Sigmoid colon (tissue), 7 donors: ENCODE data around the gene CLCNKA. TPM values are rescaled to one million over a fixed set of nuclear protein-coding genes. Genes with fewer than 3 reads are reported as not detected.

Experiments used
- DNase-seq: peaks from one replicate; pipeline ENCODE4 v3.0.0-alpha.2; 2019
- H3K27ac ChIP-seq, 4 donors: fragments of 200-600 bp; sonication (generic); one replicate each; pipeline ENCODE4 v1.5.1; 2016 to 2019; ENCODE audit warnings: mild to moderate bottlenecking in 1 of 4
- H3K27me3 ChIP-seq, 3 donors: fragments of 200-600 bp; sonication (generic); one replicate each; pipeline ENCODE4 v1.5.1; 2019; ENCODE audit warnings: mild to moderate bottlenecking in 1 of 3
- H3K36me3 ChIP-seq, 4 donors: fragments of 200-600 bp; sonication (generic); one replicate each; pipeline ENCODE4 v1.5.1; 2016 to 2019
- H3K4me1 ChIP-seq, 4 donors: fragments of 200-600 bp; sonication (generic); one replicate each; pipeline ENCODE4 v1.5.1; 2017 to 2019
- H3K4me3 ChIP-seq, 4 donors: fragments of 200-600 bp; sonication (generic); one replicate each; pipeline ENCODE4 v1.5.1; 2017 to 2019; ENCODE audit warnings: mild to moderate bottlenecking in 2 of 4, moderate library complexity in 1 of 4
- H3K9me3 ChIP-seq, 4 donors: fragments of 200-600 bp in 3 of 4; sonication (generic) in 3 of 4; one replicate each; pipeline versions ENCODE4 v1.5.1 to v1.6.1; 2013 to 2019
- CTCF ChIP-seq, 4 experiments: fragments of 450-650 bp in 3 of 4; fragments of 200-600 bp in 1 of 4; IDR thresholded peaks; one replicate each; pipeline ENCODE4 v1.5.1; 2016 to 2019; ENCODE audit warnings: antibody characterized with exemption in 4 of 4, mild to moderate bottlenecking in 3 of 4, moderate library complexity in 2 of 4
- EP300 ChIP-seq, 4 donors: sonication (generic); formaldehyde crosslinking; IDR thresholded peaks; one replicate each; pipeline ENCODE4 v1.6.1; 2017; ENCODE audit warnings: antibody characterized with exemption in 4 of 4
- POLR2A ChIP-seq, 2 donors: fragments of 450-650 bp; IDR thresholded peaks; one replicate each; pipeline ENCODE4 v1.6.1; 2016; ENCODE audit warnings: antibody characterized with exemption in 2 of 2, mild to moderate bottlenecking in 2 of 2, moderate library complexity in 2 of 2
- POLR2AphosphoS5 ChIP-seq, 4 donors: sonication (generic); formaldehyde crosslinking; IDR thresholded peaks; one replicate each; pipeline ENCODE4 v1.6.1; 2017; ENCODE audit warnings: antibody characterized with exemption in 4 of 4
- WGBS, 2 donors: extraction: QIAGEN DNeasy Blood & Tissue Kit; methylation state at CpG; one replicate each; pipeline ENCODE4 v1.1.7; 2013; 5-methylcytosine and 5-hydroxymethylcytosine counted together
- intact Hi-C: fragments of 100-400 bp; cut with DNase I; formaldehyde crosslinking; loops from one replicate; pipeline ENCODE4 v1.15.1; 2023
- polyA plus RNA-seq, 3 donors: library from polyadenylated mRNA; stranded (reverse); fragments of 200-250 nt; gene quantifications; one replicate each; pipeline ENCODE4 v1.2.3, GENCODE V29; 2013
- total RNA-seq, 4 donors: library from RNA; depleted of rRNA; stranded (reverse); fragments of >200 nt; gene quantifications; one replicate each; pipeline ENCODE4 v1.1.0, GENCODE V29; 2016
- donor health status: healthy with polysubstance abuse.
- donor health status: Bipolar disorder and iron deficiency.
- donor health status: healthy.

CLCNKA gene
- total and polyA plus RNA-seq, 7 donors: 0.13 to 1.1 TPM; not detected in 5

GRCh38 chr1:16005597-16005996, 16.2 kb upstream of the CLCNKA start:
- H3K36me3 ChIP-seq: no peaks in the 10 kb centered on the region
- H3K27ac ChIP-seq: no peak overlapping the region
- intact Hi-C loops: loop anchor here (5.0 kb wide), 1 partner anchor 188 kb away; no protein-coding TSS in a partner anchor
- no peak for DNase-seq
- TF ChIP-seq POLR2A (IDR thresholded peaks at IDR 0.05) (no peak), POLR2AphosphoS5 (IDR thresholded peaks at IDR 0.05) (no peak), CTCF (IDR thresholded peaks at IDR 0.05) (no peak), EP300 (IDR thresholded peaks at IDR 0.05) (no peak)
- 80 to 84% methylated on average over 5 of the region's 5 CpGs for WGBS, 2 donors
- peaks cover 0 to 6% (median 0%) of the 10 kb centered on the region in 4 donors for H3K4me1 ChIP-seq
- no peaks in the 10 kb centered on the region for H3K27me3 ChIP-seq
- H3K4me3 ChIP-seq: no peak overlapping the region
- no peaks in the 10 kb centered on the region for H3K9me3 ChIP-seq

GRCh38 chr1:16006010-16006409, 15.8 kb upstream of the CLCNKA start:
- Histone ChIP-seq H3K27ac (no peak overlapping the region), H3K27me3 (no peaks in the 10 kb centered on the region), H3K9me3 (no peaks in the 10 kb centered on the region), H3K4me1 (peaks cover 0 to 6% (median 0%) of the 10 kb centered on the region in 4 donors), H3K4me3 (no peak overlapping the region), H3K36me3 (no peaks in the 10 kb centered on the region)
- 85 to 86% methylated on average over 11 of the region's 11 CpGs for WGBS, 2 donors
- intact Hi-C loops: loop anchor here (5.0 kb wide), 1 partner anchor 189 kb away; no protein-coding TSS in a partner anchor
- TF ChIP-seq CTCF (IDR thresholded peaks at IDR 0.05): no peak
- no peak for TF ChIP-seq EP300 (IDR thresholded peaks at IDR 0.05)
- TF ChIP-seq POLR2A (IDR thresholded peaks at IDR 0.05): no peak
- no peak for TF ChIP-seq POLR2AphosphoS5 (IDR thresholded peaks at IDR 0.05)
- no peak for DNase-seq

GRCh38 chr1:16006552-16007485, 15.0 kb upstream of the CLCNKA start:
- Histone ChIP-seq H3K4me3 (no peak overlapping the region), H3K9me3 (no peaks in the 10 kb centered on the region), H3K27ac (no peak overlapping the region), H3K27me3 (no peaks in the 10 kb centered on the region), H3K4me1 (peaks cover 0 to 6% (median 0%) of the 10 kb centered on the region in 4 donors), H3K36me3 (no peaks in the 10 kb centered on the region)
- intact Hi-C loops: loop anchor here (5.0 kb wide), 1 partner anchor 190 kb away; no protein-coding TSS in a partner anchor
- 62 to 71% methylated on average over 9 of the region's 9 CpGs for WGBS, 2 donors
- TF ChIP-seq POLR2A (IDR thresholded peaks at IDR 0.05) (no peak), POLR2AphosphoS5 (IDR thresholded peaks at IDR 0.05) (no peak), CTCF (IDR thresholded peaks at IDR 0.05) (no peak), EP300 (IDR thresholded peaks at IDR 0.05) (no peak)
- no peak for DNase-seq

GRCh38 chr1:16007671-16008341, 14.0 kb upstream of the CLCNKA start:
- TF ChIP-seq EP300 (IDR thresholded peaks at IDR 0.05) (no peak), CTCF (IDR thresholded peaks at IDR 0.05) (no peak), POLR2AphosphoS5 (IDR thresholded peaks at IDR 0.05) (no peak)
- WGBS, 2 donors: 60 to 77% methylated on average over 6 of the region's 6 CpGs
- Histone ChIP-seq H3K4me3 (no peak overlapping the region), H3K27ac (no peak overlapping the region), H3K36me3 (no peaks in the 10 kb centered on the region), H3K27me3 (no peaks in the 10 kb centered on the region), H3K9me3 (no peaks in the 10 kb centered on the region), H3K4me1 (peaks cover 0 to 12% (median 7%) of the 10 kb centered on the region in 4 donors)
- intact Hi-C loops: loop anchor here (5.0 kb wide), 1 partner anchor 191 kb away; no protein-coding TSS in a partner anchor
- DNase-seq: no peak
